Activated naive CD8-positive, alpha-beta T cell treated with anti-CD3 and anti-CD28 coated beads, Interleukin-2, amount 10 ng/mL, durations not matched to agents 7 days and 5 days (primary cell): ENCODE data around the gene SACM1L. TPM values are rescaled to one million over a fixed set of nuclear protein-coding genes. Genes with fewer than 3 reads are reported as not detected.
"Not testable (repeated sequence)": the region's sequence is repeated elsewhere in the genome, so short reads cannot be mapped to it uniquely, and the experiment has no call there.

Experiments
- ATAC-seq: fragments of 150-1000 bp; cut with Tn5 transposase; one replicate; pipeline ENCODE4 v1.10.0; 2021; ENCODE audit warnings: low read depth, moderate library complexity
- POLR2A ChIA-PET: fragments of 350-600 bp; sonication (Branson Sonifier 250); formaldehyde crosslinking; loops from one replicate; lab custom pipeline; 2021; ENCODE audit warnings: antibody characterized with exemption; lab: Charles Lee
- DNase-seq: peaks from one replicate; pipeline ENCODE4 v3.0.0; 2021
- H3K27ac Mint-ChIP-seq: one replicate; pipeline ENCODE4 v1.8.0; 2022; ENCODE audit warnings: mild to moderate bottlenecking, mixed read lengths
- H3K27me3 Mint-ChIP-seq: one replicate; pipeline ENCODE4 v1.8.0; 2022; ENCODE audit warnings: mild to moderate bottlenecking, moderate library complexity, mixed read lengths
- H3K36me3 Mint-ChIP-seq: one replicate; pipeline ENCODE4 v1.8.0; 2021; ENCODE audit warnings: mild to moderate bottlenecking, mixed read lengths
- H3K4me1 Mint-ChIP-seq: one replicate; pipeline ENCODE4 v1.8.0; 2021; ENCODE audit warnings: mixed read lengths
- H3K4me3 Mint-ChIP-seq: one replicate; pipeline ENCODE4 v1.8.0; 2022; ENCODE audit warnings: mild to moderate bottlenecking, moderate library complexity, mixed read lengths
- H3K9me3 Mint-ChIP-seq: one replicate; pipeline ENCODE4 v1.8.0; 2021; ENCODE audit warnings: mixed read lengths
- total RNA-seq, 2 experiments: library from RNA; stranded (reverse); gene quantifications; one replicate each; pipeline ENCODE4 v1.2.3, GENCODE V29; 2021

SACM1L gene
- total RNA-seq, 2 experiments from 2014 or later, result 89.8 to 91.6 TPM

DNA sequence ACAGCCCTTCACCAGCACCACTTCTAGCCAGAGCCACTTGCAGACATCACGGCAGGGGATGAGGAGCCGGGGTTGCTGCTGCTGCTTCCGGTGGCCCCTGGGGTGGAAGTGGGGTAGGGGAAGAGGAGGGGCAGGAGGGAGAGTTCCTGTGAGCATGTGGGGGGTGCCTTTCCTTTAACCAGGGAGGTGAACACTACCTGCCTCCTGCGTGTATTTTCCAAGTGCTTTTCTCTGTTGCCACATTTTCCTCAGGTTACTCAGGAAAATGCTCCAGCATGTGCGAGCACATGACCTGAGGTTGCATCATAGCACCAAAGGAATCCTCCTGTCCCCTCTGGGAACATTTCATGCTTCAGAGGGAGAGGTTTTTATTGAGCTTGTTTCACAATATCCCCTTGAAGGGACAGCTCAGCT is 12.2 kb upstream of the SACM1L start:
- Mint-ChIP-seq H3K27me3 (no peaks in the 10 kb centered on the region), H3K9me3 (no peaks in the 10 kb centered on the region), H3K27ac (peak overlapping the region; percentile 98), H3K4me1 (peaks cover 23% of the 10 kb centered on the region), H3K4me3 (peak overlapping the region; percentile 83), H3K36me3 (peaks cover 37% of the 10 kb centered on the region)
- peak; percentile 70 for DNase-seq
- peak; percentile 98 for ATAC-seq
- POLR2A ChIA-PET, result interaction anchor here (1.0 to 3.3 kb wide), 5 partner anchors 11 to 27 kb away, joined by 3 to 24 read pairs (median 10); partner anchors contain the start of gene SACM1L

DNA sequence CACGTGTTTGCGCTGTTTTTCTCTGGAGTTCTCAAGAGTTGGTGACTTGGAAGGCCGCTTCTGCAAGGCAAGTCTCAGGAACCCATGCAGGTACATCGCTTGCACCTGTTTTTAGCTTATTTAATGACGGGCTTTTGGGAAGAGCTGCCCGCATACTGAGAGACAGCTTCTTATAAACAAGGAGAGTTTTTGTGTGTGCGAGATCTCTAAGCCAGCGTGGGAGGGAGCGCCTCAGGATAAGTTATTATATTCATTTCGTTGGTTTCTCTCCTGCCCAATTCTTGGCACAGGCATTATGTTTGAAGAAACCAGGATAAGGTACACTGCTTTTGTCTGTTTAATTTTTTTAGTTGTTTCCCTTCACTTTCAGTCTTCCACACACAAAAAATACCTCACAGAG is 11.4 kb upstream of the SACM1L start:
- no peak overlapping the region for H3K27ac Mint-ChIP-seq
- H3K4me3 Mint-ChIP-seq, result no peak overlapping the region
- H3K4me1 Mint-ChIP-seq, result peaks cover 22% of the 10 kb centered on the region
- no peaks in the 10 kb centered on the region for H3K9me3 Mint-ChIP-seq
- H3K36me3 Mint-ChIP-seq, result peaks cover 34% of the 10 kb centered on the region
- no peak for ATAC-seq
- no peaks in the 10 kb centered on the region for H3K27me3 Mint-ChIP-seq
- DNase-seq, result no peak
- POLR2A ChIA-PET, result interaction anchor here (1.0 to 3.3 kb wide), 3 partner anchors 12 to 27 kb away, joined by 3 to 24 read pairs (median 10); partner anchors contain the start of gene SACM1L

DNA sequence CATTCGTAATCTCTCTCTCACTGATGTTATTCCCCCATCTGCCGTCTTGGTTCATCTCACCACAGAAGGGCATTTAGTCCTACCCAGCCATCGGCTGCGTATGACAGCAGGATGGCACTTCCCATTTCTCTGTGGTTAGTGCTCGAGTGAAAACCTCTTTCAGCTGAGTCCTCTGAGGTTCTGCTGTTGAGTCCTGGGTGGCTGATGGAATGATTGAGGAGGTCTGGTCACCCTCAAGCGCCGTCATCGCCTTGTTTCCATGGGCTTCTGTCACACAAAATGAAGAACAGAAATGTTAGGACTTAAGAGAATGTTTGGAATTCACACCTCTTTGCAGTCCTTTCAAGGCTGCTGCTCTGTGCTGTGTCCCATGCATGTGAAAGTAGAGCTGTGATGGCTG is 9.4 kb upstream of the SACM1L start:
- POLR2A ChIA-PET, result no interaction called here
- Mint-ChIP-seq H3K4me1 (peaks cover 25% of the 10 kb centered on the region), H3K27me3 (no peaks in the 10 kb centered on the region), H3K36me3 (peaks cover 25% of the 10 kb centered on the region), H3K4me3 (no peak overlapping the region), H3K27ac (peak overlapping the region; percentile 23), H3K9me3 (no peaks in the 10 kb centered on the region)
- ATAC-seq, result no peak
- no peak for DNase-seq

DNA sequence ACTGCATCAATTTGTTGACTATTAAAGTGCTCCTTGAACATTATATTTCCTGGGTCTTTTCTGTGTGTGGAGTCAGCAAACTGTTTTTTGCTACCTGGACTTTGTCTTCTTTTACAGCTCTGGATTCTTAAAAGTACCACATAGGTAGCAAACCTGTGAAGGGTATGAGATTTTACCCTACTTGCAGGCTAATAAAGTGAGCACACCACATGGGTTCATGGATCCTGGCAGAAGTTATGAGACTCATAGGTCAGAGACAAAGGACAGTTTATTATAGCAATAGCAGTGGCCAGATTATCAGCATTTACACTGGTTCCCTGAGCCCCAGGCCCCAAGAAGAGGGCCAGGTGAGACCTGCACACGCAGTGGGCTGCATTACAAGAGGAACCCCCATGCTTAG is 8.0 kb upstream of the SACM1L start:
- Mint-ChIP-seq H3K9me3 (no peaks in the 10 kb centered on the region), H3K27me3 (no peaks in the 10 kb centered on the region), H3K36me3 (peaks cover 25% of the 10 kb centered on the region), H3K4me3 (no peak overlapping the region), H3K4me1 (peaks cover 26% of the 10 kb centered on the region), H3K27ac (no peak overlapping the region)
- ATAC-seq, result no peak
- POLR2A ChIA-PET, result no interaction called here
- DNase-seq, result no peak

DNA sequence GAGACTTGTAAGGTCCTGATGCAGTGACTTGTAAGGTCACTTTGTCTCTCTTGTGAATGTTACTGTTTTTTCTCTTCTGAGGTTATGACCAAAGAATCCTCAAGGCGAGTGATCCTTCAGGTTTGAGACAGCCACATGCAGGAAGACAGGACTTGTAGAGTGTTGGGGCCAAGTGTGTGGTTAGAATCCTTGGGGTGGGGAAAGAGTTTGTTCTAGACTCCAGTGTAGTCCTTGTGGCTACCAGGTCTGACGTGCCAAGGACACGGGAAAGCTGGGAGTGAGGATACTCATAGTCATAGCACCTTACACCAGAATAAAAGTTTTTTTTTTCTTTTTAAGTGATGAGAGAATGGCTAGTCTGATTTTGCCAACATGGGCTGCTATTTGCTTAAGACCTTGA is 7.3 kb upstream of the SACM1L start:
- ATAC-seq (no peak), DNase-seq (no peak)
- Mint-ChIP-seq H3K9me3 (no peaks in the 10 kb centered on the region), H3K27me3 (no peaks in the 10 kb centered on the region), H3K36me3 (peaks cover 22% of the 10 kb centered on the region), H3K4me3 (no peak overlapping the region), H3K27ac (no peak overlapping the region), H3K4me1 (peaks cover 21% of the 10 kb centered on the region)
- POLR2A ChIA-PET, result no interaction called here

DNA sequence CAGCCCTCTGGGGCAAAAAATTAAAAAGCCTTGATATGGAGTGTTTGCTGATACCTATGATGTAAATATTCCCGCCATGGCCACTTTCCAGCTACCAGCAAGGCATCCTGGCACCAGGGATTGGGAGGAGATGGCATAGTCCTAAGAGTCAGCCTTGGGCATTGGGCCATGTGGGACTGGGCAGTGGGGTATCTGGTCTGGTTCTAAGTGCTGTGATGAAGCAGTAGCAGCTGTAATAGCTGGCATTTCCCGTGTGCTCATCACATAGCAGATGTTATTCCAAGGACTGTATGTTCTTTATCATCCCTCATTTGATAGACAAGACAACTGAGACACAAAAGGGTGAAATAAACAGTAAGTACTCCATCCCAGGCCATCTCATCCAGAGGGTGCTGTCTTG is 6.9 kb upstream of the SACM1L start:
- Mint-ChIP-seq H3K36me3 (peaks cover 21% of the 10 kb centered on the region), H3K9me3 (no peaks in the 10 kb centered on the region), H3K4me3 (no peak overlapping the region), H3K27me3 (no peaks in the 10 kb centered on the region), H3K27ac (no peak overlapping the region), H3K4me1 (peaks cover 17% of the 10 kb centered on the region)
- ATAC-seq (no peak), DNase-seq (no peak)
- POLR2A ChIA-PET, result no interaction called here

DNA sequence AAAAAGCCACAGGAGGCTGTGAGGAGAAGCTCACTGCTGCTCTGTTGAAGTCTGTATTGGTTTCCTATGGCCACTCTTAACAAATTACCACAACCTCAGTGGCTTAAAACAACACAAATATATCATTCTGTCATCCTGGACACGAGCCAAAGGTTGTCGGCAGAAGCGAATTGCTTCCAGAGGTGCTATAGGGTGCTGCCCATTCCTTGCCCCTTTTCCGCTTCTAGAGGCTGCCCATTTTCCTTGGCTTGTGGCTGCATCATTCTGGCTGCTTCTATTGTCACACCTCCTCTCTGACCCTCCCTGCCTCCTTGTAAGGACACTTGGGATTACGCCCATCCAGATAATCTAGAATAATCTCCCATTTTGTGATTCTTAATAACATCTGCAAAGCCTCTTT is 6.4 kb upstream of the SACM1L start:
- no peak for DNase-seq
- ATAC-seq, result no peak
- Mint-ChIP-seq H3K4me3 (no peak overlapping the region), H3K36me3 (peaks cover 19% of the 10 kb centered on the region), H3K4me1 (peaks cover 13% of the 10 kb centered on the region), H3K27ac (no peak overlapping the region), H3K27me3 (no peaks in the 10 kb centered on the region), H3K9me3 (no peaks in the 10 kb centered on the region)
- POLR2A ChIA-PET, result no interaction called here

DNA sequence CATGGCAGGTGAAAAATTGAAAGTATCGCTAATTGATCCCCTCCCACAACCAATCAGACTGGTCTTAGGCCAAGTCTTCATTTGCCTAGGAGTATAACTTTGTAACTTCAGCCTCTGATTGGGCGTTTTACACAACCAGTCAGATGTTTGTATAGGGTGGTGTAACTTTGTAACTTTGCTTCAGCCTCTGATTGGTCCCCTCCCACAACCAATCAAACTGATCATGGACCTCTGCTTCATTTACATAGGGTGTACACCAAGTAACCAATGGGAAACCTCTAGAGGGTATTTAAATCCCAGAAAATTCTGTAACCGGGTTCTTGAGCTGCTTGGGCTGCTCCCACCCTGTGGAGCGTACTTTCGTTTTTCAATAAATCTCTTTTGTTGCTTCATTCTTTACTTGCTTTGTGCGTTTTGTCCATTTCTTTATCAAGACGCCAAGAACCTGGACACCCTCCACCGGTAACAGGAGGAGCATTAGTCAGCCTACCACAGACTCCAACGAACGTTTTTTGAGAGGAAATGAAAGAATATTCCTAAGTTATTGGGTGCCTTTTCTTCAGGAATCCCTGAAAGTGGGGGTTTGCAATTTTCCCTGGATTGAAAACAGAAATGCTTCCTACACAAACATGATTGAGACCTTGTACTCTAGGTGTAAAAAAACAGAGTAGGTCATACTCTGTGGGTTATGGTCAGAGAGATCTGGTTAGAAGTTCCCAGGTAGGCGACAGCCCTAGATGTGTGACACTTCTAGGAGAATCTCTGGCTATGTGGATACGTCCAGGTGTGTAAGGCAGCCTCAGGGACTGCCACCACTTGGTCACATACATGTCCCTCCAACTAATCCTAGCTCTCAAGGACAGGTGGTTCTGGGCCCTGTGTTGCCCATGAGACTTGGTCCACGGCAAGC is 5.5 kb upstream of the SACM1L start:
- no peak for DNase-seq
- no peak for ATAC-seq
- peaks cover 14% of the 10 kb centered on the region for H3K4me1 Mint-ChIP-seq
- H3K36me3 Mint-ChIP-seq, result peaks cover 16% of the 10 kb centered on the region
- H3K4me3 Mint-ChIP-seq, result no peak overlapping the region
- POLR2A ChIA-PET, result no interaction called here
- no peak overlapping the region for H3K27ac Mint-ChIP-seq
- no peaks in the 10 kb centered on the region for H3K27me3 Mint-ChIP-seq
- H3K9me3 Mint-ChIP-seq, result no peaks in the 10 kb centered on the region

DNA sequence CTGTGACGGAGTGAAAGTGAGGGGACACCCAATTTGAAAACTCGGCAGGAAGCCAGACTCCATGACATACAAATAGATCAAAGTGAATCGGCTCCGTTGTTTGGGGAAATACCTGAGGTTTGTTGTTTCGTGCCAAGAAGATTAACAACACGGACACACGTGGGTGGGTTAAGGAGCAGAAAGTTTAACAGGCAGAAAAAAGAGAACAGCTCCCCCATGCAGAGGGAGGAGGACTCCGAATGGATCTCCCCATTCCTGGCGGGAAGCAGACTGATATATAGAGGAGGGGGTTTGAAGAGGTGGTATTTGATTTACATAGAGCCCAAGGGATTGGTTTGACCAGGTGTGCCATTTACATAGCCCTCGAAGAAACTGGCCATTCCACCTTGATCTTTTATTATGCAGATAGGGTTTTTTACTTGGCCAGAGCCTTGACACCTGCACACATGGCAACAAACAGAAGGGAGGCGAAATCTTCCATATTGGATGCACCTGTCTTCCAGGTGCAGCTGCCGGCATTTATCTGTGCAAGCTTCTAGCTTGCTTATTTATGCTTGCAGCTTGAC is 4.8 kb upstream of the SACM1L start:
- DNase-seq (no peak), ATAC-seq (no peak)
- Mint-ChIP-seq H3K4me1 (peaks cover 17% of the 10 kb centered on the region), H3K9me3 (no peaks in the 10 kb centered on the region), H3K36me3 (peaks cover 14% of the 10 kb centered on the region), H3K4me3 (peak overlapping the region; percentile 38), H3K27me3 (peaks cover 2% of the 10 kb centered on the region), H3K27ac (peak overlapping the region; percentile 66)
- POLR2A ChIA-PET, result no interaction called here

DNA sequence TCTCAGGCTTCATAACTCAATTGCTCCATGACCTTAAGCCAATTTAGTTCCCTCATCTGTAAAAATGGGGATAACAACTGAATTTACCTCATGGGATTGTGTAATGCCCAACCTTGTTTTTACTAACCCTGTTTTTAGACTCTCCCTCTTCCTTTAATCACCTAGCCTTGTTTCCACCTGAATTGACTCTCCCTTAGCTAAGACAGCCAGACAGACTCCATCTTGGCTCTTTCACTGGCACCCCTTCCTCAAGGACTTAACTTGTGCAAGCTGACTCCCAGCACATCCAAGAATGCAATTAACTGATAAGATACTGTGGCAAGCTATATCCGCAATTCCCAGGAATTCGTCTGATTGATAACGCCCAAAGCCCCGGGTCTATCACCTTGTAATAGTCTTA is 3.5 kb upstream of the SACM1L start:
- H3K27ac Mint-ChIP-seq, ATAC-seq, H3K27me3 Mint-ChIP-seq, H3K9me3 Mint-ChIP-seq, POLR2A ChIA-PET, H3K4me3 Mint-ChIP-seq, DNase-seq: not testable (repeated sequence)
- H3K36me3 Mint-ChIP-seq, result peaks cover 16% of the 10 kb centered on the region
- H3K4me1 Mint-ChIP-seq, result peaks cover 16% of the 10 kb centered on the region

DNA sequence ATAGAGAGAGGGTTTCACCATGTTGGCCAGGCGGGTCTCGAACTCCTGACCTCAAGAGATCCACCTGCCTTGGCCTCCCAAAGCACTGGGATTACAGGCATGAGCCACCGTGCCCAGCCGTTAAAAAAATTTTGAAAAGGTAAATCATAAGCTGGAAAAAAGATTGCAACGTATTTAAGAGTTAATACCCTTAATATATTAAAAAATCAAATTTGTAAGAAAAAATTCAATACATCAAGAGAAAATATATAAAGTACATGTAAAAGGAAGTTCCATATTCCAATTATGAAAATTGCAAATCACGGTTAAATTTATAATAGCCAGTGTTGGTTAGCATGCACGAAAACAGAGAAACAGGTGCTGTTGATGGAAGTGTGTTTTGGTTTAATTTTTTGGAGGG is 2.3 kb upstream of the SACM1L start:
- Mint-ChIP-seq H3K27ac (no peak overlapping the region), H3K4me3 (no peak overlapping the region)
- POLR2A ChIA-PET, result no interaction called here

DNA sequence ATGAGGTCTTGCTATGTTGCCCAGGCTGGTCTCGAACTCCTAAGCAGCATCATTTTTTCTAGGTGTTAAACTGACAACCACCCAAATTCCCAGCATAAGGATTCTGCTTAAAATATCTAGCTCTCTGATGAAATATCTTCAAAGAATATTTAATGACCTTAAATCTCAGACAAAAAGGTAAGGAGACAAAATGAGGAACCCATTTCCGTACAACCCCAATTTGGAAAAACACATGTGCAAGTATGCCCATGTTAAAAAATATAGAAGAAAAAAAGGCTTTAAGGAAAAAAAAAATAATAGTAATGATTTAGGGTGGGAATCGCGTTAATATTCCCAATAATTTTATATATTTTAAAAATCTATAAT is 1.4 kb upstream of the SACM1L start:
- no peak for DNase-seq
- Mint-ChIP-seq H3K9me3 (no peaks in the 10 kb centered on the region), H3K36me3 (peaks cover 23% of the 10 kb centered on the region), H3K27ac (peak overlapping the region; percentile 72), H3K4me3 (peak overlapping the region; percentile 96), H3K27me3 (peaks cover 2% of the 10 kb centered on the region), H3K4me1 (peaks cover 27% of the 10 kb centered on the region)
- POLR2A ChIA-PET, result interaction anchor here (3.4 kb wide), 1 partner anchor 11 kb away, joined by 24 read pairs; no protein-coding TSS in a partner anchor
- ATAC-seq, result no peak

More for the DNA sequence above, 2.3 kb upstream of the SACM1L start:
- Mint-ChIP-seq H3K27me3 (peaks cover 2% of the 10 kb centered on the region), H3K9me3 (no peaks in the 10 kb centered on the region), H3K36me3 (peaks cover 20% of the 10 kb centered on the region), H3K4me1 (peaks cover 21% of the 10 kb centered on the region)
- ATAC-seq (no peak), DNase-seq (no peak)

DNA sequence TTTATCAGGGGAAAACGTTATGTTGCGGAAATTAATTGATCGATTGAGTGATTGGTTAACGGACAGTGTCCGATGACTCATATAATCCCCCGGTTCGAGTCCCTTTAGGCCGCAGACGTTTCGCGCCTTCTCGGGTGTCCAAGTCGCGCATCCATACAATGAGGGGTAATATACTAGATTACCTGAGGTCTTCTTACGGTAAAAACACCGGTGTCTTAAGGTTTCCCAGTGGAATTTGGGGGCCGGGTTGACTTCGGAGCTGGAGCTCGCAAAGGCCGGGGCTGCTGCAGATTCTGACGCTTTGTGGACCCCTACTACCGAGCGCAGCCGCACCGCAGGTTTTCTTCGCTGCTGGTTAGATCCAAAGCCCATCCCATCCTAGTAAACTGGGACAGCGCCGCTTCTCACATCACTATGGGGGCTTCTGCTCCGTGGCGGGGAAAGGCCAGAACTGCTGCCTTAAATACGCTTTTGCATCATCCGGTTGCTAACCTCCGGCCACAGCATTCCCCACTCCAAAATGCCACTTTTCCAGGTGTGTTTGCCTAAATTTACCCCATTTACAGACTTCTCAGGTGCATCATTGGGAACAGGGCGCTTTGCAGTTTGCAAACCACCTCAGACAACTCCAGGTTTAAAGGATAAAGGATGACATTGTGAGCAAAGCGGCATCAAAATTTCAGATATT is 858 bp upstream of the SACM1L start:
- H3K9me3 Mint-ChIP-seq, result no peaks in the 10 kb centered on the region
- POLR2A ChIA-PET, result interaction anchor here (3.4 kb wide), 1 partner anchor 11 kb away, joined by 24 read pairs; no protein-coding TSS in a partner anchor
- H3K36me3 Mint-ChIP-seq, result peaks cover 24% of the 10 kb centered on the region
- H3K4me3 Mint-ChIP-seq, result peak overlapping the region; percentile 96
- peak; percentile 58 for DNase-seq
- peaks cover 29% of the 10 kb centered on the region for H3K4me1 Mint-ChIP-seq
- peaks cover 2% of the 10 kb centered on the region for H3K27me3 Mint-ChIP-seq
- no peak for ATAC-seq
- H3K27ac Mint-ChIP-seq, result peak overlapping the region; percentile 97
